ENCODE data around the gene HPDL.
A peak's percentile ranks its signal among the peaks of the same experiment; 100 is the strongest.

The HPDL gene

DNA sequence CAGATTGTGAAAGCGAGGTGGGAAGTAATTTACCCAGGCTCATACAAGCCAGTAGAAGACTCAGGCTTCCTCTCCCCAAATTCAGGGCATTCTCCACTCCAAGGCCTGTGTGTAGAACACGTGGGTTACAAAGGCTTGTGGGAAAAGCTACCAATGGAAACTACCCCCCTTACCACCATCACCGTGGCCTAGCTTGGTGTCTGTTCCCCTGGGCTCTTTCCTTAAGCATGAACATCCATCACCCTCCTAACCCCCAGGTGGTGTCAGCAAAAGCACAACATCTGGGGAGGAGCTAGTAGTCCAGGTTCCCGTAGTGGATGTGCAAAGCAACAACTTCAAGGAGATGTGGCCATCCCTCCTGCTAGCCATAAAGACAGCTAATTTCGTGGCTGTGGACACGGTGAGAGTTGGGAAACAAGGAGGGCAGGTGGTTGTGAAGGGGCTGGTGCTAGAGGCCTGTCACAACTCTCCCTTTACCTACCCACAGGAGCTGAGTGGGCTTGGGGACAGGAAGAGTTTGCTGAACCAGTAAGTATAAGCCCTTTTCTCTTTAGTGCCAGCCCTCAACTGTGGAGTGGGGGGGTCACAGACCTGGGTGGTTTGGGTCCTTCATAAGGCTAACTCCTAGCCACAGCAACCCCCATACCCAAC, 14.2 kb downstream of the HPDL start:
- TF ChIP-seq, protein P1, sequence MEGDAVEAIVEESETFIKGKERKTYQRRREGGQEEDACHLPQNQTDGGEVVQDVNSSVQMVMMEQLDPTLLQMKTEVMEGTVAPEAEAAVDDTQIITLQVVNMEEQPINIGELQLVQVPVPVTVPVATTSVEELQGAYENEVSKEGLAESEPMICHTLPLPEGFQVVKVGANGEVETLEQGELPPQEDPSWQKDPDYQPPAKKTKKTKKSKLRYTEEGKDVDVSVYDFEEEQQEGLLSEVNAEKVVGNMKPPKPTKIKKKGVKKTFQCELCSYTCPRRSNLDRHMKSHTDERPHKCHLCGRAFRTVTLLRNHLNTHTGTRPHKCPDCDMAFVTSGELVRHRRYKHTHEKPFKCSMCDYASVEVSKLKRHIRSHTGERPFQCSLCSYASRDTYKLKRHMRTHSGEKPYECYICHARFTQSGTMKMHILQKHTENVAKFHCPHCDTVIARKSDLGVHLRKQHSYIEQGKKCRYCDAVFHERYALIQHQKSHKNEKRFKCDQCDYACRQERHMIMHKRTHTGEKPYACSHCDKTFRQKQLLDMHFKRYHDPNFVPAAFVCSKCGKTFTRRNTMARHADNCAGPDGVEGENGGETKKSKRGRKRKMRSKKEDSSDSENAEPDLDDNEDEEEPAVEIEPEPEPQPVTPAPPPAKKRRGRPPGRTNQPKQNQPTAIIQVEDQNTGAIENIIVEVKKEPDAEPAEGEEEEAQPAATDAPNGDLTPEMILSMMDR (IDR thresholded peaks at IDR 0.05; ENCODE audit: low read depth, low read length) = no peak
- in situ Hi-C loops (cut with HindIII; ENCODE audit: low sequenced_read_pairs) = no loop called here
- no peak for DNase-seq (ENCODE audit: low read depth, low spot score)
- peak overlapping the region; percentile 89 for H3K4me3 ChIP-seq (ENCODE audit: low read depth, low read length)

DNA sequence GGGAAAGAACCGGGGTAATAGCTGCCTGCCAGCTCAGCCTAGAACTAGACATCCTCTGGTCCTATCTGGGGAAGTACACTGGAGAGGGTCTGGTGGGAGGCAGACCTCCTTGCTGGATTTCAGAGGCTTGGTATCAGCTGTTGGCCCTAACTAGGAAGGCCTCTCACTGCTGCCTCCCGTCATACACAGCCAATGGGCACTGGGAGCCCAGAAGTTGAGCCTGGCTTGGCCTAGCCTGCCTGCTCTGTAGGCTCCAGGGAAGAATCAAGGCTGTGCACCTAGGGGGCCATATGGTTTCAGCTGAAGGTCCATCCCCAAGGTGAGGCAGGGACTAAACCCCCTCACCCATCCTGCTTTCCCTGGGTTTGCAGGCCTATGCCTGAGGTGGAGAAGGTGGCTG, 17.8 kb downstream of the HPDL start:
- H3K4me3 ChIP-seq (ENCODE audit: low read depth, low read length) = no peak overlapping the region
- TF ChIP-seq, protein P1 (IDR thresholded peaks at IDR 0.05; ENCODE audit: low read depth, low read length) = no peak
- no peak for DNase-seq (ENCODE audit: low read depth, low spot score)
- in situ Hi-C loops (cut with HindIII; ENCODE audit: low sequenced_read_pairs) = no loop called here

DNA sequence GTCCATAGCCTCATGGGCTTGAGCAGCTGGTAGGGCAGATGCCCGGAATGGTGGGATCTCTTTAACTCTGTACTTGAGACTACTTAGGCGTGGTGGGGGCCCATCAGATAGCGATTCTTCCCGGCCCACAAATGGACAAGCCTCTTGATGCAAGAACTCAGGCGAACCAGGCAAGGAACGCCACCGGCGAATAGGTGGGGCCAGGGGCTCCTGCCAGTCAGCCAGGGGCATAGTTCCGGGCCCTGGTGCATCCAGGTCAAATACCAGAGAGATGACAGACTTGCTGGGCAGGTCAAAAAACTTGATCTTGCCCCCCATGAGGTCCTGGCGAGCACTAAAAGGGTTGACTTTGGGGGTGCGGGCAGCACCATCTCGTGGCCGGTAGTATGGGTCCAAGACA, 18.3 kb downstream of the HPDL start:
- in situ Hi-C loops (cut with HindIII; ENCODE audit: low sequenced_read_pairs) = no loop called here
- H3K4me3 ChIP-seq (ENCODE audit: low read depth, low read length) = no peak overlapping the region
- TF ChIP-seq, protein P1 (IDR thresholded peaks at IDR 0.05; ENCODE audit: low read depth, low read length) = no peak
- no peak for DNase-seq (ENCODE audit: low read depth, low spot score)

DNA sequence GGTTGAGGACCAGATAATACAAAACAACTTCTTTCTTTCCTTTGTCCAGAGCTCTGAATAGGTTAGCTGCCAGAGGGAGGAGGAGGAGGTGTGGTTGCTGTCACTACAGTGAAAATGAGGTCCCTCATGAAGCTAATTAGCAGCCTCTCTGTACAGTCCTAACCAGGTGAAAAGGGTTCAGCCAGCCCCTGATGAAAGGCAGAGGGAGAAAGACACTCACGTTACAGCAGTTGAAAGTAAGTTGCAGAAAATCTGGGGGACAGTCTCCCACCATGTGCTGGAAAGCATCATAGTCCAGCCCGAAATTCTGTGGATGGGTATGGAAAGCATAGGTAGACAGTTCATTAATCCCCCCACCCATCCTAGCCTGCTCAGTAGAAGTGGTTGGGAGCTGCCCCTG, 19.8 kb downstream of the HPDL start:
- TF ChIP-seq, protein P1 (IDR thresholded peaks at IDR 0.05; ENCODE audit: low read depth, low read length) = no peak
- no peak for DNase-seq (ENCODE audit: low read depth, low spot score)
- H3K4me3 ChIP-seq (ENCODE audit: low read depth, low read length) = no peak overlapping the region
- in situ Hi-C loops (cut with HindIII; ENCODE audit: low sequenced_read_pairs) = no loop called here

DNA sequence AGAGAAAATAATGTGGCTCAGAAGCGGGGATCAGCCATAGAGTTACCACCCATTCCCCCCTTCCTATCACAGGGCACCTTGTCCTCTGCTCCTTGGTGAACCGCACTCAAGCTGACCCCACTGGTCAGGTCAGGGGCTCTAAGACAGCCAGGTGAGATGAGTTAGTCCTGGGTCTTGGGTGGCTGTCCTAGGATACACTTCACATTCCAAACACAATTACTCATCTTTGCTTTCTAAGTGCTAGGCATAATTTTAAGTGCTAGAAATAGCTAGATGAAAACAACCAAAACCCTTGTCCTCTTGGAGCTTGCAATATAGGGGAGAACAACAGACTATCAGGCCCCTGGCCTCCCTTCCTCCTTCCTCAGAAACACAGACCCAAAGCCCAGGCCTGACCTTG, 21.3 kb downstream of the HPDL start:
- H3K4me3 ChIP-seq (ENCODE audit: low read depth, low read length) = no peak overlapping the region
- DNase-seq (ENCODE audit: low read depth, low spot score) = peak; percentile 29
- TF ChIP-seq, protein P1 (IDR thresholded peaks at IDR 0.05; ENCODE audit: low read depth, low read length) = no peak
- in situ Hi-C loops (cut with HindIII; ENCODE audit: low sequenced_read_pairs) = no loop called here

DNA sequence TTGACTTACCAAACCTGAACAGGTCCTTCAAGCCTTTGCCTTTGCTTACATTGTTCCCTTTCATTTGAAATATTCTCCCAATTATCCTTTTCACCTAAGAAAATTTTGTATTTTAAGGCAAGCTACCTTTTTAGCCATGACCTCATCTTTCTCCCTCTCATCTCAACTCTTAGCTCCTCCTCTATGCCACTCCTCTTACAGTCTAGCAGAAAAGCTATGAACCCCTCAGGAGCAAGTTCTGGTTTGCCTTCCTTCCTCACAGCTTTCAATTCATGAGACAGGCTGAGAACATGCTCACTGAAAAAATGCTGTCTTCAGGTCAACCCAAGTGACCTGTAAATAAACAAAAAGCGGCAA, 21.9 kb downstream of the HPDL start:
- in situ Hi-C loops (cut with HindIII; ENCODE audit: low sequenced_read_pairs) = no loop called here
- TF ChIP-seq, protein P1 (IDR thresholded peaks at IDR 0.05; ENCODE audit: low read depth, low read length) = no peak
- H3K4me3 ChIP-seq (ENCODE audit: low read depth, low read length) = no peak overlapping the region
- no peak for DNase-seq (ENCODE audit: low read depth, low spot score)

Measured in astrocyte of the spinal cord (primary cell).